K562 (cell line): Measurements from ENCODE around the gene PTPRM. TPM values are rescaled to one million over a fixed set of nuclear protein-coding genes. Genes with fewer than 3 reads are reported as not detected.

Experiments
- ATAC-seq: fragments of 200-7000 bp; cut with Tn5 transposase; 3 replicates; pipeline ENCODE4 v1.9.1; 2020; ENCODE audit warnings: moderate library complexity
- BruUV-seq: library from RNA; stranded (reverse); fragments of 400-500 nt; replicated peaks from 2 replicates; lab custom pipeline; 2021; lab: Mats Ljungman, UMichigan
- CTCF ChIA-PET: fragments of 300-600 bp; formaldehyde crosslinking; extraction: SDS; loops from one replicate; lab custom pipeline; 2021; ENCODE audit warnings: low intra/inter-chr PET ratio; lab: Yijun Ruan, JAX
- POLR2A ChIA-PET: fragments of 300-600, 350-650 bp; sonication (Branson Sonifier 250); formaldehyde crosslinking; extraction: SDS; loops from one replicate; lab custom pipeline; 2021; ENCODE audit warnings: antibody characterized with exemption, inconsistent platforms; lab: Yijun Ruan, JAX
- DNase-seq, 4 experiments: peaks; one replicate each; pipeline versions ENCODE4 v3.0.0 to v3.0.0-alpha.2; 2011 to 2018; ENCODE audit warnings: low spot score in 3 of 4, mixed read lengths in 3 of 4; ENCODE audit errors: extremely low read depth in 1 of 4
- FAIRE-seq: peaks from 2 replicates; lab custom pipeline; 2011; peaks lifted over from hg19 to GRCh38; lab: Jason Lieb, UNC
- H2AFZ ChIP-seq: 2 replicates; pipeline ENCODE4 v1.6.0; 2011; ENCODE audit warnings: low read depth, low read length, control low read depth, inconsistent platforms
- H3K27ac ChIP-seq: fragments of 200-600 bp; 3 replicates; pipeline ENCODE4 v1.8.0; 2011; ENCODE audit warnings: low read depth, mild to moderate bottlenecking, control low read depth, inconsistent platforms, low read length, moderate library complexity, mixed read lengths; ENCODE audit errors: extremely low read depth
- H3K27me3 ChIP-seq, 2 experiments: fragments of 300-600 bp in 1 of 2; 2 replicates in 1 of 2; 3 replicates in 1 of 2; pipeline versions ENCODE4 v1.6.0 to v1.8.0; 2011; ENCODE audit warnings: inconsistent platforms in 2 of 2, low read length in 2 of 2, mild to moderate bottlenecking in 1 of 2, mixed read lengths in 1 of 2, moderate library complexity in 1 of 2; ENCODE audit not compliant: control insufficient read depth in 2 of 2, insufficient read depth in 2 of 2
- H3K36me3 ChIP-seq: fragments of 300-600 bp; 3 replicates; pipeline ENCODE4 v1.8.0; 2011; ENCODE audit warnings: mild to moderate bottlenecking, low read length, inconsistent platforms; ENCODE audit not compliant: control insufficient read depth, insufficient read depth
- H3K4me1 ChIP-seq, 2 experiments: fragments of 200-600 bp in 1 of 2; replicated peaks in 1 of 2; 2 replicates in 1 of 2; 3 replicates in 1 of 2; pipeline versions ENCODE4 v1.5.1 to v1.8.0; 2011; ENCODE audit warnings: inconsistent platforms in 2 of 2, low read length in 2 of 2, mild to moderate bottlenecking in 1 of 2, mixed read lengths in 1 of 2, moderate library complexity in 1 of 2; ENCODE audit not compliant: control insufficient read depth in 2 of 2, insufficient read depth in 2 of 2
- H3K4me2 ChIP-seq: 2 replicates; pipeline ENCODE4 v1.6.1; 2011; ENCODE audit warnings: low read length, control low read depth, inconsistent platforms, mixed read lengths; ENCODE audit not compliant: insufficient read depth
- H3K4me3 ChIP-seq: fragments of 200-600 bp; sonication (generic), shearing (Covaris generic); 2 replicates; pipeline ENCODE4 v1.5.1; 2016; ENCODE audit warnings: control low read depth, inconsistent platforms
- H3K79me2 ChIP-seq: fragments of 200-600 bp; 3 replicates; pipeline ENCODE4 v1.8.0; 2011; ENCODE audit warnings: low read length, inconsistent platforms; ENCODE audit not compliant: control insufficient read depth, insufficient read depth
- H3K9ac ChIP-seq, 2 experiments: 2 replicates each; pipeline versions ENCODE4 v1.6.0 to v1.6.1; 2011; ENCODE audit warnings: low read depth in 2 of 2, low read length in 2 of 2, control low read depth in 1 of 2, inconsistent platforms in 1 of 2, mild to moderate bottlenecking in 1 of 2, mixed read lengths in 1 of 2; ENCODE audit not compliant: insufficient read depth in 1 of 2
- H3K9me1 ChIP-seq: one replicate; pipeline ENCODE4 v1.6.0; 2011; ENCODE audit warnings: inconsistent platforms, mild to moderate bottlenecking, low read length, moderate library complexity; ENCODE audit not compliant: control insufficient read depth, insufficient read depth
- H3K9me3 ChIP-seq: replicated peaks from 2 replicates; pipeline ENCODE4 v1.5.1; 2011; ENCODE audit warnings: low read depth, low read length, inconsistent platforms; ENCODE audit not compliant: control insufficient read depth, insufficient read depth
- H4K20me1 ChIP-seq: replicated peaks from 2 replicates; pipeline ENCODE4 v1.6.1; 2011; ENCODE audit warnings: low read length, inconsistent platforms, mixed read lengths; ENCODE audit not compliant: control insufficient read depth, insufficient read depth
- ETV1 ChIP-seq: fragments of 450-650 bp; conservative IDR thresholded peaks from 2 replicates; pipeline ENCODE4 v1.6.1; 2016; ENCODE audit warnings: missing genetic modification characterization, control low read depth, low read depth, missing compliant biosample characterization
- FOXA3 ChIP-seq, 2 experiments: fragments of 450-650 bp in 1 of 2; sonication (generic) in 1 of 2; formaldehyde crosslinking; IDR thresholded peaks in 1 of 2; conservative IDR thresholded peaks in 1 of 2; 2 replicates each; pipeline versions ENCODE4 v1.4.0 to v1.8.0; 2020 to 2022; ENCODE audit warnings: mild to moderate bottlenecking in 2 of 2, missing genetic modification reagents in 1 of 2
- GTF2B ChIP-seq: IDR thresholded peaks from 2 replicates; pipeline ENCODE4 v1.6.1; 2011; ENCODE audit not compliant: insufficient read length; ENCODE audit errors: extremely low read depth
- MCM3 ChIP-seq: fragments of 450-650 bp; IDR thresholded peaks from 2 replicates; pipeline ENCODE4 v1.6.1; 2016
- RBM17 ChIP-seq: fragments of 200-400 bp; formaldehyde crosslinking; IDR thresholded peaks from 2 replicates; pipeline ENCODE4 v1.6.1; 2017; ENCODE audit warnings: low read depth, mild to moderate bottlenecking, low read length, borderline replicate concordance
- SREBF2 ChIP-seq: sonication (generic); formaldehyde crosslinking; IDR thresholded peaks from 2 replicates; pipeline ENCODE4 v1.4.0; 2020; ENCODE audit warnings: mild to moderate bottlenecking, missing genetic modification reagents
- SRSF1 ChIP-seq: fragments of 200-400 bp; formaldehyde crosslinking; IDR thresholded peaks from 2 replicates; pipeline ENCODE4 v1.6.1; 2017; ENCODE audit warnings: mild to moderate bottlenecking, low read depth, low read length, moderate library complexity
- ZBTB12 ChIP-seq: fragments of 250-450 bp; sonication (Bioruptor Pico); IDR thresholded peaks from 2 replicates; pipeline ENCODE4 v1.4.0; 2020
- WGBS: fragments of 100-300 bp; shearing (Covaris generic); methylation state at CpG from one replicate; pipeline ENCODE4 v1.1.6; 2016; ENCODE audit warnings: low coverage, mixed read lengths; ENCODE audit not compliant: insufficient coverage; ENCODE audit errors: missing lambda C conversion rate; 5-methylcytosine and 5-hydroxymethylcytosine counted together
- in situ Hi-C: fragments of 300-500 bp; cut with MboI; formaldehyde crosslinking; loops from 4 replicates; pipeline ENCODE4 v1.15.0; 2018; ENCODE audit warnings: inconsistent platforms, mixed read lengths
- intact Hi-C: fragments of 100-400 bp; cut with micrococcal nuclease; formaldehyde crosslinking; loops from 2 replicates; pipeline ENCODE4 v1.14.2; 2022
- polyA plus RNA-seq, 8 experiments: library from polyadenylated mRNA; depleted of rRNA in 4 of 8; stranded (reverse) in 5 of 8; unstranded in 3 of 8; fragments of >200 nt; fragmentation: Nextera tagmentation in 2 of 8; fragmentation: Illumina TruSeq in 1 of 8; extraction: Ambion mirVana in 2 of 8; extraction: Trizol in 1 of 8; gene quantifications; 2 replicates each; pipeline versions ENCODE4 v1.2.1 to v1.2.3, GENCODE V29; 2011 to 2014; ENCODE audit warnings: inconsistent platforms in 1 of 8, missing spikeins in 1 of 8
- total RNA-seq, 7 experiments: library from RNA; depleted of rRNA in 6 of 7; stranded (reverse); fragments of >200 nt in 6 of 7; fragmentation: Illumina TruSeq in 2 of 7; extraction: Trizol in 2 of 7; gene quantifications; 2 replicates each; pipeline versions ENCODE4 v1.2.1 to v1.2.3, GENCODE V29; 2011 to 2021; ENCODE audit warnings: low replicate concordance in 1 of 7
- TF ChIP-seq, protein P1 (sequence below): sonication (generic); formaldehyde crosslinking; IDR thresholded peaks from 2 replicates; pipeline ENCODE4 v1.8.1; 2022; ENCODE audit warnings: missing genetic modification reagents

Gene PTPRM
- total and polyA plus RNA-seq, 9 of the 15 experiments (the other 6 are each of a cell fraction or from before 2014, with no cell fraction given), result 0.03 to 0.16 (median 0.08) TPM; not detected in 3

DNA sequence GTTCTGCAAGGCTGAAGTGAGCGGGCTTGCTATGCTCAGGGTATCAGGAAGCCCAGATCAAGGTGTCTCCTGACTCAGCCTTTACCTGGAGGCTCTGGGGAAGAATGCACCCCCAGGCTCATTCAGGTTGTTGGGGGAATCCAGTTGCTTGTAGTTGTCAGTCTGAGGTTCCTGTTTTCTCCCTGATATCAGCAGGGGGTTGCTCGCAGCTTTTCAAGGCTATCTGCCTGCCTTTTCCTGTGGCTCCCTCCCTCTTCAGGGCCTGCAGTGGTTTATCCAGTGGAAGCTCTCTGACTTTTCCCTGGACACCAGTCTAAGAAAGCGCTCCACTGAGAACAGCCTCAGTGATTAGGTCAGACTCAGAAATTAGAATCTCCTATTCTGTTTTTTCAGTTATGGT, 116.6 kb downstream of the PTPRM start (continued):
- TF ChIP-seq GTF2B (no peak), FOXA3 (CRISPR knock-in tag; conservative IDR thresholded peaks at IDR 0.05 in 1 of 2, IDR thresholded peaks at IDR 0.05 in 1 of 2) (no peak), ZBTB12 (CRISPR knock-in tag) (no peak), SREBF2 (CRISPR knock-in tag) (no peak), MCM3 (no peak), ETV1 (tag) (no peak), SRSF1 (no peak)
- TF ChIP-seq, protein P1, sequence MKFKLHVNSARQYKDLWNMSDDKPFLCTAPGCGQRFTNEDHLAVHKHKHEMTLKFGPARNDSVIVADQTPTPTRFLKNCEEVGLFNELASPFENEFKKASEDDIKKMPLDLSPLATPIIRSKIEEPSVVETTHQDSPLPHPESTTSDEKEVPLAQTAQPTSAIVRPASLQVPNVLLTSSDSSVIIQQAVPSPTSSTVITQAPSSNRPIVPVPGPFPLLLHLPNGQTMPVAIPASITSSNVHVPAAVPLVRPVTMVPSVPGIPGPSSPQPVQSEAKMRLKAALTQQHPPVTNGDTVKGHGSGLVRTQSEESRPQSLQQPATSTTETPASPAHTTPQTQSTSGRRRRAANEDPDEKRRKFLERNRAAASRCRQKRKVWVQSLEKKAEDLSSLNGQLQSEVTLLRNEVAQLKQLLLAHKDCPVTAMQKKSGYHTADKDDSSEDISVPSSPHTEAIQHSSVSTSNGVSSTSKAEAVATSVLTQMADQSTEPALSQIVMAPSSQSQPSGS (CRISPR knock-in tag), result no peak

GRCh38 chr18:7684357-7684756, 117.2 kb downstream of the PTPRM start:
- H3K27ac ChIP-seq, result no peak overlapping the region
- H4K20me1 ChIP-seq, result no peaks in the 10 kb centered on the region
- H3K9me1 ChIP-seq, result no peaks in the 10 kb centered on the region
- no peak overlapping the region for H3K4me2 ChIP-seq
- H3K4me1 ChIP-seq, result no peaks in the 10 kb centered on the region
- intact Hi-C loops, result no loop called here
- no peak overlapping the region for H2AFZ ChIP-seq
- CTCF ChIA-PET, result no interaction called here
- POLR2A ChIA-PET, result no interaction called here
- no peaks in the 10 kb centered on the region for H3K36me3 ChIP-seq
- H3K9me3 ChIP-seq, result no peaks in the 10 kb centered on the region
- H3K4me3 ChIP-seq, result no peak overlapping the region
- no peak for FAIRE-seq
- no peak for ATAC-seq
- DNase-seq, result no peak
- no peaks in the 10 kb centered on the region; a peak in 1 of 5 replicates for H3K27me3 ChIP-seq
- TF ChIP-seq RBM17, result no peak
- no peaks in the 10 kb centered on the region for H3K79me2 ChIP-seq
- no TSS peak for BruUV-seq
- no peak overlapping the region for H3K9ac ChIP-seq
- 22% methylated on average over 4 of the region's 4 CpGs for WGBS
- in situ Hi-C loops, result no loop called here
